KG1 (cell line): ENCODE data around the gene FAAH.

ENCODE experiments used
- DNase-seq: peaks from one replicate; lab custom pipeline; 2025; lab: John Stamatoyannopoulos, UW

FAAH gene

DNA sequence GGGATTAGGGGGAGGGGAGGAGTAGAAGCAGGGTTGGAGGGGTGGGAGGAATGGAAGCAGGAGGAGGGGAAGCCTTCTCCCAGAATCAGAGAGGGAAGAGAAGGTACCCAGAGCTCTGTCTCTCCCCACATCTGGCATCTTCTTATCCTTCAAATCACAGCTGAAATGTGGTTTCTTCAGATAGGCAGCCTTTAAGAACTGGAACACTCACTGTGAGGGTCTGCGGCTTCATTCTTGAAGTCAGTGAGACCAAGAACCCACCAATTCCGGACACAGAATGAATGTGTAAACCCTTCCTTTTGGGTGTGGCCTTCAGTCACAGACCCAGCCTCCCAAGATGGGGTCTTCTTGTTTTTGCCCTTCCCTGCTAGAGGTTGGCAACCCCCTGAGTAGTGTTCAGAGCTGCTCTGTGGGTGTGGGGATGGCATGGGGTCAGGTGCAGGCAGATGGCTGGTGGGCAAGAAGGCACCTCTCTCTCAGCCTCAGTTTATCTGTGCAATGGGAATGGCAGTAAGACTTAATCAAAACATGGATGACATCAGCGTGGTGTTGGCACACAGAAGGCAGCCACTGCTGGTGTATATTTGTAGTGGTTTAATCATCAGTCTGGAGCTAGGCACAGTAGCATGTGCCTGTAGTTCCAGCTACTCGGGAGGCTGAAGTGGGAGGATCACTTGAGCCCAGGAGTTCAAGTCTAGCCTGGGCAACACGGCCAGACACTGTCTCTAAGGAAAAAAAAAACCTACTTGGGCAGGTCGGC is 7.2 kb downstream of the FAAH start:
- no peak for DNase-seq

DNA sequence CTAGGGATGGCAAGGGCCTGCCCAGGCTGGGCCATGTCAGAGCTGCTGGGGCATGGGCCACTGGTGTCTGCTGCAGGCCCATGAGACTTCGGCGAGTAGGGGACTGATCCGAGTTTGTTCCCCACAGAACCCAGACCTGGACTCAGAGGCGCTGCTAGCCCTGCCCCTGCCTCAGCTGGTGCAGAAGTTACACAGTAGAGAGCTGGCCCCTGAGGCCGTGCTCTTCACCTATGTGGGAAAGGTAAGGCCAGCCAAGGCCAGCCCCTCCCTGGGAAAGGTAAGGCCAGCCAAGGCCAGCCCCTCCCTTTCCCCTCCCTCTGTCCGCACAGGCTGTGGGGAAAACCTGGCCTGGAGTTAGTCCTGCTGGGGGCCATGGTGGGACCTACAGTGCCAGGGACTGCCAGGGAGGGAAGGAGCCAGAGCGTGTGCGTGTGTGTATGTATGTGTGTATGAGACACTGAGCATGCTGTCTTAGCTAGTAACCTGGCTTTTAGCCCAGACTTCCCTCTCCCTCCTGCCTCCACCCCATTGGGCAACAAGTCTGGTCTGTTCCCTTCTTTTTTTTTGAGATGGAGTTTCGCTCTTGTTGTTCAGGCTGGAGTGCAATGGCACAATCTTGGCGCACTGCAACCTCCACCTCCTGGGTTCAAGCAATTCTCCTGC is 8.0 kb downstream of the FAAH start:
- DNase-seq: no peak

- DNase-seq: no peak
Observed at GRCh38 chr1:46403916-46404315, 9.8 kb downstream of the FAAH start.

GRCh38 chr1:46404482-46405196 is 10.5 kb downstream of the FAAH start:
- DNase-seq: no peak

DNA sequence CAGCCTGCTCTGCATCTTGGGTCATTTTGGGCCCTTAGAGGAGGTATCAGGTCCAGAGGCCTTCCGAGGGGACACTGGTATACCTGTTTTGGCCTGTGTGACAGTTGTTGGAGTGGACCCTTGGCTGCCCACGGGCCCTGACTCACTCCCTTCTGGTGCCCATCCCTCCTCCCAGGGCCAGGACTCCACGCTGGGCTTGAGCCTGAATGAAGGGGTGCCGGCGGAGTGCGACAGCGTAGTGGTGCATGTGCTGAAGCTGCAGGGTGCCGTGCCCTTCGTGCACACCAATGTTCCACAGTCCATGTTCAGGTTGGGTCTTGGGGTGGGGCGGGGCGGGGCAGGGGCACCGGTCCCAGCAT is 11.1 kb downstream of the FAAH start:
- DNase-seq: no peak

DNA sequence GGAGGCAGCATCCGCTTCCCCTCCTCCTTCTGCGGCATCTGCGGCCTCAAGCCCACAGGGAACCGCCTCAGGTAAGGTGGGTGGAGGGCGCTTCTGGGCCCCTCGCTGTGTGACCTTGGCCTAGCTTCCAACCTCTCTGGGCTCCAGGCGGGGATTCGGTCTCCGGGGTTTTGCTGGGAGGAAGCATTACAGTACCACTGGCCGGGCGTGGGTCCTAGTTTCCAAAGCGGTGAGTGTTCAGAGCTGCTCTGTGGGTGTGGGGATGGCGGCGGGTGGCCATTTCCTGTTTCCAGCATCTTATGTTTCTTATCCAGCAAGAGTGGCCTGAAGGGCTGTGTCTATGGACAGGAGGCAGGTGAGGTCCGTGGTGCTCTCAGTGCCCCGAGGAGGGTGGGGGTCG is 11.6 kb downstream of the FAAH start:
- no peak for DNase-seq

DNA sequence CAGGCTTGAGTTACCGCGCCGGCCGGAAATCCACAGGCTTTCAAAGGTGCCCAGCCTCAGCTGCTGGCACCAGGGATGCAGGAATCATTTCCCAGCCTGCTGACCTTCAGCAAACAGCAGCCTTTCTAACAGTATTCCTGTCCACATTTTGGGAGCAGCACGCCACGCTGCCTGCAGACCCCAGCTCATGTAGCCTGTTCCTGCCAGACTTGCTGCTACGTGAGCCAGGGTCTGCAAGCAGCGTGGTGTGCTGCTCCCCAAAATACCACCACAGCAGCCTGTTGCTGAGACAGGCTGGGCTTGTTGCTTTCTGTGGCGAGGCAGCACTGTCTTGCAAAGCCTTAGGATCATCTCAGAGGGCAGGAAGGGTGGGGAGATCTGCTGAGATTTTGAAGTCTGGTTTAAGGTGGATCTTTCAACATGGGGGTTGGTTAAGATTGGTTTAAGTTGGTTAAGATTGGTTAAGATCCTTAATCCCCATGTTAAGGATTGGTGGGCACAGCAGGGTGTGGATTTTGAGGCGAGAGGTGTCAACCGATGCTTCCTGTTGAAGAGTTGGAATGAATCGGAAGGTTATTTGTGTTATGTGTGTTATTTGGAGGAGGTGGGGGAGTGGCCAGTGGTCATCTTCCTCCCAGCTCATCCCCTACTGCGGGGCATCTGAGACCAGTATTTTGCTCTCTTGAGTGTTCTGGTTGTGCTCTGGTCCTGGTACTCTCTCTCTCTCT is 12.9 kb downstream of the FAAH start:
- DNase-seq: no peak

GRCh38 chr1:46407636-46408035 is 13.5 kb downstream of the FAAH start:
- DNase-seq: no peak

DNA sequence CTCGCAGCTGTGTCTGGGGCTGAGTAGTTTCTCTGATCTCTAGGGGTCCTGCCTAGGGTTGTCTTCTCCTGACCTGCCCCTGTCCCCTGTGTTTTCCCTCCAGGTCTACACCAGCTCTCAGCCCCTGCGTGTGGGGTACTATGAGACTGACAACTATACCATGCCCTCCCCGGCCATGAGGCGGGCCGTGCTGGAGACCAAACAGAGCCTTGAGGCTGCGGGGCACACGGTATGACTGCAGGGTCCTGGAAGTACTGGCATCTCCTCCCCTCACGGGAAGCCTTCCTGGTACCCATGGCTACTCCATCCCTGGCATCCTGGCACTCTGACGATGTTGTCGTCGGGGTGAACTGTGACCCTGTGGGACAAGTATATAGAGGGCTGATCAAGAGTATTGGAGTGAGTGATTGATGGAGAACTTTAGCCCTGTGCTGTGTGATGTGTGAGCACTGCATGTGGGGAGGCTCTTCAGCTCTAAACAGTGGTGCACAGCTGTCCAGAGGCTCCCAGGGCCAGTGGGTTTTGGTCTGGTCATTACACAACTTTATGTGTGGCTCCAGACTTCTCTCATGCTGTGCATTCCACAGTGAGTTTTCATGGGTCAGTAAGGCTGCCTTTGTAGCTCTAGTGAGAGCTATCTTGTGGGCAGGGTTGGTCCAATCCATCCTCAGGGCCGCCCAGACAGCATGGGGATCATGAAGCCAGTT is 14.4 kb downstream of the FAAH start:
- DNase-seq: no peak

GRCh38 chr1:46409063-46409372 is 14.9 kb downstream of the FAAH start:
- DNase-seq: no peak

GRCh38 chr1:46410156-46411009 is 16.3 kb downstream of the FAAH start:
- DNase-seq: no peak

DNA sequence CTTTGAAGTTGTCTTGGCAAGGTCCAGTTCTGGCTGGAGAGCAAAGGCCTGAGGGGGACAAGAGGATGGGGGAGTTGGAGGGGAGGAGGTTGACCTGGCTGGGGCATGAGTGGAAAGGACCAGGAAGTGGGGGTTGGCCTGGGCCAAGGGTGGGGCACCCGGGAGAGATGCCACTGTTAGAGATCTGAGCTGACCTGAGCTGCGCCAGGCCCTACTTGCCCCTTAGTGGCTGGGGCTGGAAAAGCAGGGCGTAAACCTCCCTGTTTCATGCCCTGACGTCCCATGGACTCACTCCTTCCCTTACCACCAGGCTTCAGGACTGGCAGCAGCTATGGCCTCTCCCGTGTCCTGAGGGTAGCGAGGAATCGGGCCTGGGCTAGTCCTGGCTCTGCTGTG is 16.9 kb downstream of the FAAH start:
- no peak for DNase-seq

GRCh38 chr1:46411601-46412341 is 17.7 kb downstream of the FAAH start:
- DNase-seq: no peak

GRCh38 chr1:46412893-46413595 is 18.9 kb downstream of the FAAH start:
- no peak for DNase-seq

DNA sequence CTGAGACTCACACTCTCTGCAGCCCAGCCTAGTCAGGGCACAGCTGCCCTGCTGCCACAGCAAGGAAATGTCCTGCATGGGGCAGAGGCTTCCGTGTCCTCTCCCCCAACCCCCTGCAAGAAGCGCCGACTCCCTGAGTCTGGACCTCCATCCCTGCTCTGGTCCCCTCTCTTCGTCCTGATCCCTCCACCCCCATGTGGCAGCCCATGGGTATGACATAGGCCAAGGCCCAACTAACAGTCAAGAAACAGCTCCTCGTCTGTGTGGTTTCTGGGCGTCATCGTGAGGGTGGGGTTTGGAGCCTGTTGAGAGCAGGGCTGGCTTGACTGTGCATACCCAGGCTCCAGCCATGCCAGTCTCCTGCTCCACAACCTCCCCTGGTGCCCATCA is 19.5 kb downstream of the FAAH start:
- no peak for DNase-seq

DNA sequence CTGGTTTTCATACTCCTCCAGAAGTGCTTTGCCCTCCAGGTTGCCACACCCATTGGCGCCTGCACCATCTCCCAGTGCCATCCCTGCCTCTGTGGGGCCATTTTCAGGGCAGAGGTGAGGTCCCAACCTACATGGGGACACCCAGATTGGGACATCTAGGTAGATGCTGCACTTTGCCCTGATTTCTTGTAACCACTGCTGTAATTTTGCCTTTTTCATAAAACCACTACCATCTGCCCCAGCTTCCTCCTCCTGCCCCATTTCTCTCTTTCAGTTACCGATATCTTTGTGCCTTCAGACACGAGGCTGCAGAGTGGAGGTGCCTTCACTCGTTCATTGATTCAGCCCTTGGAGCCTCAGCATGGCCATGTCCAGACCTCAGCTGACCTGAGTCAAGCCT is 21.4 kb downstream of the FAAH start:
- no peak for DNase-seq

DNA sequence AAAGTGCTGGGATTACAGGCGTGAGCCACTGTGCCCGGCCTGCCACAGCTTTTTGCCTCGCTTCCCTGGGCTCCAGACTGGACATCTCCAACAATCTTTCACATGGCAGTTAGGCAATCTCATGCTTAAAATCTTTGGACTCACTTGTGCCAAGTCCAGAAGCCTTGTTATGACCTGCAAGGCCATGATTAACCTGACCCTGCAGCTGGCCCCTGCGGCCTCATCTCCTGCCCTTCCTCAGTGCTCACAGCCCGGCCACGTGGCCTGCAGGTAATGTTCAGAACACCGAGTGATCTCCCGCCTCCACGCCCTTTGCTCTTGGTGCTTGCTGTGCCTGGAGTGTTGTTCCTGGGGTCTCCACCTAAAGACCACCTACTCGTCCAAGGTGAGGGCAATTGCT is 24.9 kb downstream of the FAAH start:
- DNase-seq: no peak

DNA sequence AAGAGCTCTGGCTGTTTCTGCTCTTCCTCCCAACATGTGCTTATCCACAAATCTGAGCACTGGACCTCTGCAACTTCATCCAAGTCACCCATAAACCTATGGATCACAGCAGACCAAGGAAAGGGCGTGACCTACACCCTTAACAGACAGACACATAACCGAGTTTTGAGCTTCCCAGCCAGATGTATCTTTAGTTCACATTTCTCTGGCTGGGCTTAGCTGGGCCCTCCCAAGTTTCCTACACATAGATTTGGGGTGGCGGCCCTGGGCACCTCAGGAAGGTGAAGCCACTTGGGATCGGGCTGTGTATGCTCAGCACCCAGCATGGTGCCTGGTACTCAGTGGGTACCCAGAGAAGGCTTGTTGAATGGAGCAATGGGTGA is 26.4 kb downstream of the FAAH start:
- DNase-seq: no peak

GRCh38 chr1:46421739-46422138 is 27.6 kb downstream of the FAAH start:
- no peak for DNase-seq
